ENCODE results near the gene PSPH. TPM values are rescaled to one million over a fixed set of nuclear protein-coding genes. Genes with fewer than 3 reads are reported as not detected.
"Not testable (repeated sequence)": the region's sequence is repeated elsewhere in the genome, so short reads cannot be mapped to it uniquely, and the experiment has no call there.

PSPH gene
- total and polyA plus RNA-seq, 9 donors, result 7.5 to 36.9 (median 13.7) TPM

DNA sequence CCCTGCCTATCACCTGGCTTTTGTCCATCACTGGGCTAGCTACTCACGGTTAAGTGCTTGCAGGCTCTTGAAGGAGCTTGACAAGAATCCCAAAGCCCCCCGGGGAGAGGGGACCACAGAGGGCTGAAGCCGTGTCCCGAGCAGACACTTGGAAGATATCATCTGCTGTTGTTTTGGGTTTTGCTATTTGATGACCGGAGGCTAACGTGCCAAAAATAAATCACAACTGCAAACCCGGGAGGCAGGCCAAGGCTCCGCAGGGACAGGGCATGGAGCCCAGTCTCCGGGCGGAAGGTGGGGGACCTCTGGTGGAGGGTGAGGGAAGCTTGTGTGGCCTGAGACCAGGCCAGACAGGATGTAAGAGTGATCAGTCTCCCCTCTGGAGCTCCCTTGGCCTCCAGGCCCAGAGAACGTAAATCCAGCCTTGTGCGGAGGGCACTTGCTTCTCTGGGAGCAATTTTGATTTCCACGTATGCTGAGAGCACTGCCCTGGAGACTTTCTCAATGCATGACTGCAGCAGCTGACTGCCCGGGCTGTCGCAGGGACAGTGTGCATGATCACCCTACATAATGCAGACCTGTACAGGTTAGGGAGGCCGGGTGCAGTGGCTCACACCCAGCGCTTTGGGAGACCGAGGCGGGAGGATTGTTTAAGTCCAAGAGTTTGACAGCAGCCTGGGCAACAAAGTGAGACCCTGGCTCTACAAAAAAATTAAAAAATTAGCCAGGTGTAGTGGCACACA lies 41.7 kb upstream of the PSPH start, which contains the start of gene PHKG1:
Gene PHKG1 (minus strand): TSS at position 164 of the 743 bp plus-strand sequence. CDS start 4,011 bp downstream, outside the sequence.
- Histone ChIP-seq H3K4me3 (no peak within 1 kb of the TSS), H3K27me3 (no peaks in the 10 kb centered on the region), H3K4me1 (ENCODE audit: insufficient read depth) (peaks cover 13% of the 10 kb centered on the region), H3K27ac (peak within 1 kb of the TSS in 1 of 2 donors; percentile 26), H3K36me3 (no peaks in the 10 kb centered on the region), H3K9me3 (no peaks in the 10 kb centered on the region)
- TF ChIP-seq, protein P1, sequence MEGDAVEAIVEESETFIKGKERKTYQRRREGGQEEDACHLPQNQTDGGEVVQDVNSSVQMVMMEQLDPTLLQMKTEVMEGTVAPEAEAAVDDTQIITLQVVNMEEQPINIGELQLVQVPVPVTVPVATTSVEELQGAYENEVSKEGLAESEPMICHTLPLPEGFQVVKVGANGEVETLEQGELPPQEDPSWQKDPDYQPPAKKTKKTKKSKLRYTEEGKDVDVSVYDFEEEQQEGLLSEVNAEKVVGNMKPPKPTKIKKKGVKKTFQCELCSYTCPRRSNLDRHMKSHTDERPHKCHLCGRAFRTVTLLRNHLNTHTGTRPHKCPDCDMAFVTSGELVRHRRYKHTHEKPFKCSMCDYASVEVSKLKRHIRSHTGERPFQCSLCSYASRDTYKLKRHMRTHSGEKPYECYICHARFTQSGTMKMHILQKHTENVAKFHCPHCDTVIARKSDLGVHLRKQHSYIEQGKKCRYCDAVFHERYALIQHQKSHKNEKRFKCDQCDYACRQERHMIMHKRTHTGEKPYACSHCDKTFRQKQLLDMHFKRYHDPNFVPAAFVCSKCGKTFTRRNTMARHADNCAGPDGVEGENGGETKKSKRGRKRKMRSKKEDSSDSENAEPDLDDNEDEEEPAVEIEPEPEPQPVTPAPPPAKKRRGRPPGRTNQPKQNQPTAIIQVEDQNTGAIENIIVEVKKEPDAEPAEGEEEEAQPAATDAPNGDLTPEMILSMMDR (IDR thresholded peaks at IDR 0.05), result peak; percentile 12 to 32 (median 24)
- TF ChIP-seq POLR2A (IDR thresholded peaks at IDR 0.05), result no peak
- DNase-seq, result peak; percentile 79 to 89 (median 85)
- 14 to 18% (median 17%) methylated on average over 19 of the region's 19 CpGs for WGBS, 3 donors
- intact Hi-C loops (cut with DNase I), result no loop called here

DNA sequence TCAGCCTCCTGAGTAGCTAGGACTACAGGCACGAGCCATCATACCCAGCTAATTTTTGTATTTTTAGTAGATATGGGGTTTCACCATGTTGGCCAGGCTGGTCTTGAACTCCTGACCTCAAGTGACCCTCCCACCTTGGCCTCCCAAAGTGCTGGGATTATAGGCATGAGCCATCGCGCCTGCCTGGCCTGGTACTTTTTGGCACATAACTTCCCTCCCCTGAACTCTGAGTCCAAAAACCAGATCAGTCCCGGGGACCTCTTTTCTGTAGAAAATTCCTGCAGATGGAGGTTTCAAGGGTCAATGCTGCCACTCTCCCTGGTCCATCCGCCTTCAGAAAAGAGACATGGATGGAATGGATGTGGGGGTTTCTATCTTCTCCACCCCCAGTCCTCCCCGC lies 41.1 kb upstream of the PSPH start:
- peak overlapping the region in 1 of 2 donors; percentile 26 for H3K27ac ChIP-seq
- H3K4me3 ChIP-seq; intact Hi-C loops (cut with DNase I): not testable (repeated sequence)

DNA sequence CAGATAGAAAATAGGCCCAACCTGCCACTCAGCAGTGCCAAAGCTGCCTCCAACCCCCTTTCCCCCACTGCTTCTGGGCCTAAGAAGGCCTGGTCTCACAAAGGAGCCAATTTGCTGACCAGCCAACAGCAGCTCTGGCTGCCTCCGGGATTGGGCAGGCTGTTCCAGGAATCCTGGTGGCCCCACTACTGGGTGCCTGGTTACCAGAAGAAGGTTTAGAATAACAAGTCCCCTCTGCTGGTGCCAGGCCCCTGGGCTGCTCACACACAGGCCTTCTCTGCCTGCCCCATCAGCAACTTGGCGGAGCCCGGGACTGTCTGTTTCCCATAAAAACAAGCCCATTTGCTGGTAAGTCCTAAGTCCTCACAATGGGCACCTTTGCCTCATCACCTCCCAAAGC lies 40.3 kb upstream of the PSPH start:
- WGBS, 3 donors, result 79 to 82% (median 79%) methylated on average over 3 of the region's 3 CpGs
- Histone ChIP-seq H3K27me3 (no peaks in the 10 kb centered on the region), H3K9me3 (no peaks in the 10 kb centered on the region), H3K4me3 (no peak overlapping the region), H3K4me1 (ENCODE audit: insufficient read depth) (peaks cover 8% of the 10 kb centered on the region), H3K27ac (no peak overlapping the region), H3K36me3 (no peaks in the 10 kb centered on the region)
- DNase-seq, result peak in 1 of 5 donors; percentile 24
- intact Hi-C loops (cut with DNase I), result no loop called here
- TF ChIP-seq, protein P1 (IDR thresholded peaks at IDR 0.05), result no peak
- no peak for TF ChIP-seq EP300 (IDR thresholded peaks at IDR 0.05)
- no peak for TF ChIP-seq POLR2A (IDR thresholded peaks at IDR 0.05)

More for the DNA sequence above, 41.1 kb upstream of the PSPH start:
- not testable (repeated sequence) for H3K36me3 ChIP-seq; DNase-seq; H3K9me3 ChIP-seq; H3K4me1 ChIP-seq (ENCODE audit: insufficient read depth); H3K27me3 ChIP-seq
- WGBS, 3 donors, result 16 to 25% (median 18%) methylated on average over 6 of the region's 6 CpGs

DNA sequence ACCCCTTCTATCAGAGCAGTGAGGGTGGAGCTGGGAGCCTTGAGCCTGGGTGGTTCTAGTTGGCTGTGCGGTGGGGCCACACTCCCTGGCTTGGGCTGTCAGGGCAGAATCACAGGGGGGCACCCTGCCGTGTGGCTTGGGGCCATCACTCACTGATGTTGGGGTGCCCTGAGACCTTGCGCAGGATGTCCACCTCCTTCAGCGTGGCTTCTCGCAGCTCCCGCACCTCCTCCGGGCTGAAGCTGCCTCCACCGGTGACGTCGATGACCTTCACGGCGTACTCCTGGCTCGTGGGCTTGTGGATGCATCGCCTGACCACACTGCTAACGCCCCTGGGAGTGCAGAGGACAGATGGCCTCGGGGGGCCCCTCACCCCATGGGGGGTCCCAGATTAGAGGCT lies 36.2 kb upstream of the PSPH start:
- no peak for DNase-seq
- intact Hi-C loops (cut with DNase I), result no loop called here
- Histone ChIP-seq H3K36me3 (no peaks in the 10 kb centered on the region), H3K4me3 (no peak overlapping the region), H3K27ac (no peak overlapping the region), H3K9me3 (no peaks in the 10 kb centered on the region), H3K27me3 (no peaks in the 10 kb centered on the region), H3K4me1 (ENCODE audit: insufficient read depth) (peaks cover 7% of the 10 kb centered on the region)
- 86 to 87% (median 86%) methylated on average over 15 to 16 of the region's 16 CpGs for WGBS, 3 donors
- TF ChIP-seq POLR2A (IDR thresholded peaks at IDR 0.05), result no peak
- TF ChIP-seq, protein P1 (IDR thresholded peaks at IDR 0.05), result no peak
- TF ChIP-seq EP300 (IDR thresholded peaks at IDR 0.05), result no peak

DNA sequence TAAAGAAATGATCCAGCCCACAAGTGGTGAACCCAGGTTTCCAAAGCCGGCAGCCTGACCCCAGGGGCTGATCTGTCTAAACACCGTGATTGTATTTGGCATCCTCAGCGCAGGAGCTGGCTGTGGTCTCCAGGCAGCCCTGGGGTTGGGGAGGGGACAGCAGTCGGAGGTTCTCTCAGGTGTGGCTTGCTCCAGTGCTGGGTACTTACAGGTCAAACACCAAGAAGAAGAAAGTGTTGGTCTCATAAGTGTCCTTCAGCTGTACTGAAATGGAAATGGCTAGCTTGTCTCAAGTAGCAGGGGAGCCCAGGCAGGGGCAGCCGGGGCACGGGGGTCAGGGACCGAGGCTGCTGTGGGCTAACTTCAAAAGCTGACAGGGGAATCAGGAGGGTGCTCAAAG lies 35.5 kb upstream of the PSPH start:
- Histone ChIP-seq H3K36me3 (no peaks in the 10 kb centered on the region), H3K27me3 (no peaks in the 10 kb centered on the region)
- TF ChIP-seq, protein P1 (IDR thresholded peaks at IDR 0.05), result no peak
- TF ChIP-seq EP300 (IDR thresholded peaks at IDR 0.05) (no peak), POLR2A (IDR thresholded peaks at IDR 0.05) (no peak)

More for the DNA sequence above, 35.5 kb upstream of the PSPH start:
- peaks cover 4% of the 10 kb centered on the region for H3K4me1 ChIP-seq (ENCODE audit: insufficient read depth)
- no peak for DNase-seq
- intact Hi-C loops (cut with DNase I), result no loop called here
- WGBS, 3 donors, result 92 to 96% (median 95%) methylated on average over 7 of the region's 7 CpGs
- no peak overlapping the region for H3K27ac ChIP-seq
- no peaks in the 10 kb centered on the region for H3K9me3 ChIP-seq
- no peak overlapping the region for H3K4me3 ChIP-seq

All from ovary (tissue), 9 donors.